OCI-LY1 (cell line): ENCODE measurements around the gene RASGRF1.

Experiments
- H2AFZ ChIP-seq: fragments of 200-600 bp; sonication (generic), shearing (Covaris generic); 2 replicates; pipeline ENCODE4 v1.6.0; 2014; ENCODE audit warnings: antibody characterized with exemption, mild to moderate bottlenecking, low read length
- H3F3A ChIP-seq: fragments of 200-600 bp; sonication (generic), shearing (Covaris generic); 2 replicates; pipeline ENCODE4 v1.6.0; 2014; ENCODE audit warnings: mild to moderate bottlenecking, antibody characterized with exemption, low read length, moderate library complexity; ENCODE audit not compliant: insufficient read depth
- H3K27ac ChIP-seq: fragments of 200-600 bp; sonication (generic); 2 replicates; pipeline ENCODE4 v1.5.1; 2014; ENCODE audit warnings: low read length, mixed run types, mild to moderate bottlenecking, low read depth; ENCODE audit not compliant: poor library complexity, severe bottlenecking
- H3K27me3 ChIP-seq: fragments of 200-600 bp; sonication (generic); 2 replicates; pipeline ENCODE4 v1.6.0; 2014; ENCODE audit warnings: antibody characterized with exemption, mild to moderate bottlenecking, low read length, moderate library complexity; ENCODE audit not compliant: insufficient read depth
- H3K36me3 ChIP-seq: fragments of 200-600 bp; sonication (generic); 2 replicates; pipeline ENCODE4 v1.6.1; 2014; ENCODE audit warnings: mild to moderate bottlenecking, antibody characterized with exemption, low read length, moderate library complexity, mixed read lengths; ENCODE audit not compliant: insufficient read depth
- H3K4me1 ChIP-seq: fragments of 200-600 bp; sonication (generic); 2 replicates; pipeline ENCODE4 v1.5.1; 2014; ENCODE audit warnings: mild to moderate bottlenecking, low read length, moderate library complexity; ENCODE audit not compliant: insufficient read depth, severe bottlenecking
- H3K4me2 ChIP-seq: fragments of 200-600 bp; sonication (generic), shearing (Covaris generic); 2 replicates; pipeline ENCODE4 v1.6.1; 2014; ENCODE audit warnings: low read length
- H3K4me3 ChIP-seq: fragments of 200-600 bp; sonication (generic); 2 replicates; pipeline ENCODE4 v1.5.1; 2014; ENCODE audit warnings: low read length, low read depth, mild to moderate bottlenecking, mixed read lengths; ENCODE audit not compliant: poor library complexity, severe bottlenecking
- H3K79me2 ChIP-seq: fragments of 200-600 bp; shearing (Covaris generic); 2 replicates; pipeline ENCODE4 v1.6.1; 2016; ENCODE audit warnings: mixed run types, low read length, mixed read lengths; ENCODE audit not compliant: insufficient read depth
- H3K9ac ChIP-seq: fragments of 200-600 bp; sonication (generic), shearing (Covaris generic); 2 replicates; pipeline ENCODE4 v1.6.1; 2014; ENCODE audit warnings: mild to moderate bottlenecking, low read length, mixed read lengths
- H3K9me2 ChIP-seq: fragments of 200-600 bp; sonication (generic), shearing (Covaris generic); 2 replicates; pipeline ENCODE4 v1.6.1; 2014; ENCODE audit warnings: low read depth, mild to moderate bottlenecking, low read length, mixed read lengths
- H3K9me3 ChIP-seq: fragments of 200-600 bp; shearing (Covaris generic); 2 replicates; pipeline ENCODE4 v1.6.1; 2014; ENCODE audit warnings: low read length, mixed read lengths
- H4K20me1 ChIP-seq: fragments of 200-600 bp; sonication (generic), shearing (Covaris generic); 2 replicates; pipeline ENCODE4 v1.6.0; 2016; ENCODE audit warnings: mild to moderate bottlenecking, low read length; ENCODE audit not compliant: insufficient read depth
- CTCF ChIP-seq: fragments of 200-600 bp; sonication (generic), shearing (Covaris generic); IDR thresholded peaks from 2 replicates; pipeline ENCODE4 v1.5.1; 2017; ENCODE audit warnings: mild to moderate bottlenecking, antibody characterized with exemption, low read length, moderate library complexity, mixed read lengths
- EZH2 ChIP-seq: fragments of 200-600 bp; sonication (generic), shearing (Covaris generic); IDR thresholded peaks from 2 replicates; pipeline ENCODE4 v1.8.0; 2017; ENCODE audit warnings: borderline replicate concordance, mixed run types, mild to moderate bottlenecking, antibody characterized with exemption, low read length, moderate library complexity, mixed read lengths

Gene RASGRF1

GRCh38 chr15:78985859-78986475 lies 104.6 kb downstream of the RASGRF1 start:
- H3K9me3 ChIP-seq = no peaks in the 10 kb centered on the region
- TF ChIP-seq CTCF (no peak), EZH2 (no peak)
- no peaks in the 10 kb centered on the region for H4K20me1 ChIP-seq
- H3K4me3 ChIP-seq = no peak overlapping the region
- no peaks in the 10 kb centered on the region for H3K9me2 ChIP-seq
- no peaks in the 10 kb centered on the region for H3K27me3 ChIP-seq
- H3K9ac ChIP-seq = no peak overlapping the region
- H3K4me1 ChIP-seq = no peaks in the 10 kb centered on the region
- no peak overlapping the region for H2AFZ ChIP-seq
- H3K36me3 ChIP-seq = no peaks in the 10 kb centered on the region
- H3F3A ChIP-seq = no peaks in the 10 kb centered on the region
- no peak overlapping the region for H3K27ac ChIP-seq
- no peak overlapping the region for H3K4me2 ChIP-seq
- no peaks in the 10 kb centered on the region for H3K79me2 ChIP-seq

GRCh38 chr15:78984041-78984440 lies 106.5 kb downstream of the RASGRF1 start:
- no peaks in the 10 kb centered on the region for H3K27me3 ChIP-seq
- H3K9me2 ChIP-seq = no peaks in the 10 kb centered on the region
- no peaks in the 10 kb centered on the region for H3F3A ChIP-seq
- H3K9ac ChIP-seq = no peak overlapping the region
- peaks cover 19% of the 10 kb centered on the region for H3K4me1 ChIP-seq
- no peak overlapping the region for H2AFZ ChIP-seq
- no peaks in the 10 kb centered on the region for H3K36me3 ChIP-seq
- H4K20me1 ChIP-seq = no peaks in the 10 kb centered on the region
- H3K4me2 ChIP-seq = no peak overlapping the region
- no peak for TF ChIP-seq EZH2
- TF ChIP-seq CTCF = no peak
- H3K27ac ChIP-seq = no peak overlapping the region
- no peaks in the 10 kb centered on the region for H3K79me2 ChIP-seq
- no peaks in the 10 kb centered on the region for H3K9me3 ChIP-seq
- no peak overlapping the region for H3K4me3 ChIP-seq

- TF ChIP-seq EZH2 (no peak), CTCF (no peak)
- Histone ChIP-seq H3K27ac (no peak overlapping the region), H3K9me3 (no peaks in the 10 kb centered on the region), H3K27me3 (no peaks in the 10 kb centered on the region), H4K20me1 (no peaks in the 10 kb centered on the region), H2AFZ (no peak overlapping the region), H3K9me2 (no peaks in the 10 kb centered on the region), H3K4me3 (no peak overlapping the region), H3K4me1 (peaks cover 26% of the 10 kb centered on the region), H3K36me3 (no peaks in the 10 kb centered on the region), H3F3A (no peaks in the 10 kb centered on the region), H3K9ac (no peak overlapping the region), H3K79me2 (no peaks in the 10 kb centered on the region), H3K4me2 (no peak overlapping the region)
Measured at GRCh38 chr15:78983146-78983918, 107.2 kb downstream of the RASGRF1 start.
